Activated B cell treated with CpG ODN at 0.5 μM for 24 hours (primary cell): ENCODE measurements around the gene UBAC2. TPM values are rescaled to one million over a fixed set of nuclear protein-coding genes. Genes with fewer than 3 reads are reported as not detected.

Source experiments
- ATAC-seq: fragments of 200-7000 bp; cut with Tn5 transposase; one replicate; pipeline ENCODE4 v1.10.0; 2021; ENCODE audit warnings: low read depth, mild to moderate bottlenecking, moderate library complexity
- CTCF ChIA-PET: fragments of 350-600 bp; sonication (Branson Sonifier 250); formaldehyde crosslinking; loops from one replicate; lab custom pipeline; 2021; ENCODE audit warnings: antibody characterized with exemption; lab: Charles Lee
- POLR2A ChIA-PET: fragments of 350-600 bp; sonication (Branson Sonifier 250); formaldehyde crosslinking; loops from one replicate; lab custom pipeline; 2021; ENCODE audit warnings: antibody characterized with exemption; lab: Charles Lee
- DNase-seq: peaks from one replicate; pipeline ENCODE4 v3.0.0; 2022
- H3K27ac Mint-ChIP-seq: one replicate; pipeline ENCODE4 v1.8.0; 2020; ENCODE audit warnings: mixed read lengths
- H3K27me3 Mint-ChIP-seq: one replicate; pipeline ENCODE4 v1.8.0; 2021; ENCODE audit warnings: mixed read lengths
- H3K36me3 Mint-ChIP-seq: one replicate; pipeline ENCODE4 v1.8.0; 2021; ENCODE audit warnings: low read depth, mixed read lengths
- H3K4me1 Mint-ChIP-seq: one replicate; pipeline ENCODE4 v1.8.0; 2021; ENCODE audit warnings: mixed read lengths
- H3K4me3 Mint-ChIP-seq: one replicate; pipeline ENCODE4 v1.8.0; 2020; ENCODE audit warnings: mild to moderate bottlenecking, mixed read lengths
- H3K9me3 Mint-ChIP-seq: one replicate; pipeline ENCODE4 v1.8.0; 2020; ENCODE audit warnings: mixed read lengths
- CTCF ChIP-seq: fragments of 200-600 bp; IDR thresholded peaks from one replicate; pipeline ENCODE4 v1.8.0; 2022; ENCODE audit warnings: antibody characterized with exemption, mild to moderate bottlenecking
- intact Hi-C: fragments of 100-400 bp; cut with micrococcal nuclease; formaldehyde crosslinking; loops from one replicate; pipeline ENCODE4 v1.15.1; 2024
- total RNA-seq: library from RNA; stranded (reverse); gene quantifications from 2 replicates; pipeline ENCODE4 v1.2.3, GENCODE V29; 2022

Gene UBAC2
- total RNA-seq, 1 donor from 2014 or later = 51.0 TPM

GRCh38 chr13:99346335-99347042 is 145.8 kb downstream of the UBAC2 start:
- Mint-ChIP-seq H3K36me3 (peaks cover 78% of the 10 kb centered on the region), H3K27me3 (no peaks in the 10 kb centered on the region), H3K9me3 (no peaks in the 10 kb centered on the region), H3K4me3 (peak overlapping the region; percentile 8), H3K4me1 (peaks cover 48% of the 10 kb centered on the region), H3K27ac (peak overlapping the region; percentile 46)
- ATAC-seq = no peak
- intact Hi-C loops = no loop called here
- CTCF ChIA-PET = interaction anchor here (1.7 to 2.9 kb wide), 2 partner anchors 11 to 76 kb away, joined by 4 to 19 read pairs; no protein-coding TSS in a partner anchor
- TF ChIP-seq CTCF = no peak
- DNase-seq = no peak
- POLR2A ChIA-PET = interaction anchor here (0.5 to 2.6 kb wide), 5 partner anchors 10 to 41 kb away, joined by 3 to 12 read pairs (median 7); partner anchors contain the start of gene GPR183

GRCh38 chr13:99347335-99347878 is 146.8 kb downstream of the UBAC2 start:
- Mint-ChIP-seq H3K27ac (peak overlapping the region; percentile 82), H3K36me3 (peaks cover 76% of the 10 kb centered on the region), H3K27me3 (no peaks in the 10 kb centered on the region), H3K9me3 (no peaks in the 10 kb centered on the region), H3K4me1 (peaks cover 58% of the 10 kb centered on the region), H3K4me3 (peak overlapping the region; percentile 12)
- ChIA-PET POLR2A (interaction anchor here (0.5 to 2.6 kb wide), 14 partner anchors 9 to 147 kb away, joined by 3 to 19 read pairs (median 6); partner anchors contain the start of genes GPR183 and UBAC2), CTCF (interaction anchor here (0.7 to 2.9 kb wide), 7 partner anchors 12 to 77 kb away, joined by 3 to 19 read pairs (median 3); no protein-coding TSS in a partner anchor)
- intact Hi-C loops = no loop called here
- ATAC-seq (peak; percentile 12), DNase-seq (no peak)
- TF ChIP-seq CTCF = no peak

- no peak for DNase-seq
- H3K4me3 Mint-ChIP-seq = peak overlapping the region; percentile 50
- ChIA-PET POLR2A (interaction anchor here (0.5 to 2.6 kb wide), 15 partner anchors 9 to 147 kb away, joined by 3 to 19 read pairs (median 5); partner anchors contain the start of genes GPR183 and UBAC2), CTCF (interaction anchor here (0.7 to 2.9 kb wide), 6 partner anchors 18 to 78 kb away, joined by 3 to 19 read pairs (median 3); no protein-coding TSS in a partner anchor)
- H3K4me1 Mint-ChIP-seq = peaks cover 63% of the 10 kb centered on the region
- peak; percentile 68 for ATAC-seq
- no peaks in the 10 kb centered on the region for H3K27me3 Mint-ChIP-seq
- intact Hi-C loops = loop anchor here (1.0 kb wide), 2 partner anchors 8 to 13 kb away; no protein-coding TSS in a partner anchor
- no peaks in the 10 kb centered on the region for H3K9me3 Mint-ChIP-seq
- TF ChIP-seq CTCF = no peak
- H3K36me3 Mint-ChIP-seq = peaks cover 78% of the 10 kb centered on the region
- H3K27ac Mint-ChIP-seq = peak overlapping the region; percentile 82
Observed at GRCh38 chr13:99347911-99348451, 147.3 kb downstream of the UBAC2 start.

GRCh38 chr13:99350191-99350590 is 149.5 kb downstream of the UBAC2 start:
- intact Hi-C loops = no loop called here
- ATAC-seq (no peak), DNase-seq (no peak)
- Mint-ChIP-seq H3K9me3 (no peaks in the 10 kb centered on the region), H3K27ac (peak overlapping the region; percentile 57), H3K27me3 (no peaks in the 10 kb centered on the region), H3K4me1 (peaks cover 83% of the 10 kb centered on the region), H3K36me3 (peaks cover 64% of the 10 kb centered on the region), H3K4me3 (no peak overlapping the region)
- ChIA-PET POLR2A (no interaction called here), CTCF (no interaction called here)
- TF ChIP-seq CTCF = no peak
